H1 (cell line): ENCODE results near the gene KCTD16. TPM values are rescaled to one million over a fixed set of nuclear protein-coding genes. Genes with fewer than 3 reads are reported as not detected.

Source experiments
- CTCF ChIA-PET: fragments of 300-600 bp; sonication (Branson Sonifier 250); formaldehyde crosslinking; loops from one replicate; lab custom pipeline; 2021; ENCODE audit not compliant: partially characterized antibody; lab: Charles Lee
- POLR2A ChIA-PET: fragments of 300-600 bp; sonication (Branson Sonifier 250); formaldehyde crosslinking; loops from one replicate; lab custom pipeline; 2021; ENCODE audit warnings: inconsistent platforms; ENCODE audit not compliant: partially characterized antibody; lab: Charles Lee
- DNase-seq, 2 experiments: peaks; one replicate each; pipeline versions ENCODE4 v3.0.0 to v3.0.0-alpha.2; 2010 to 2022; ENCODE audit warnings: low spot score in 2 of 2, low read depth in 1 of 2, mixed read lengths in 1 of 2
- FAIRE-seq: peaks from 2 replicates; lab custom pipeline; 2011; peaks lifted over from hg19 to GRCh38; lab: Jason Lieb, UNC
- H2AFZ ChIP-seq: 2 replicates; pipeline ENCODE4 v1.8.1; 2012; ENCODE audit warnings: low read length, inconsistent platforms
- H2AK5ac ChIP-seq: 2 replicates; pipeline ENCODE4 v1.6.1; 2013; ENCODE audit warnings: low read depth, low read length
- H2BK120ac ChIP-seq: replicated peaks from 2 replicates; pipeline ENCODE3; 2013; ENCODE audit warnings: low read depth, low read length, inconsistent platforms
- H2BK12ac ChIP-seq: 2 replicates; pipeline ENCODE4 v1.6.1; 2013; ENCODE audit warnings: low read depth, low read length
- H2BK15ac ChIP-seq: 2 replicates; pipeline ENCODE4 v1.6.1; 2013; ENCODE audit warnings: low read length
- H2BK20ac ChIP-seq: 2 replicates; pipeline ENCODE4 v1.6.1; 2013; ENCODE audit warnings: low read length
- H2BK5ac ChIP-seq: 2 replicates; pipeline ENCODE4 v1.6.1; 2013; ENCODE audit warnings: low read depth, low read length
- H3K14ac ChIP-seq: 2 replicates; pipeline ENCODE4 v1.6.1; 2013; ENCODE audit warnings: inconsistent platforms; ENCODE audit not compliant: insufficient read length
- H3K18ac ChIP-seq: 2 replicates; pipeline ENCODE4 v1.6.1; 2013; ENCODE audit warnings: low read length; ENCODE audit errors: extremely low read depth
- H3K23ac ChIP-seq: 2 replicates; pipeline ENCODE4 v1.6.1; 2013; ENCODE audit warnings: inconsistent platforms; ENCODE audit not compliant: insufficient read length
- H3K23me2 ChIP-seq: 2 replicates; pipeline ENCODE4 v1.6.1; 2013; ENCODE audit warnings: low read depth, low read length
- H3K27ac ChIP-seq: 2 replicates; pipeline ENCODE4 v1.6.1; 2011; ENCODE audit warnings: low read depth, low read length, inconsistent platforms
- H3K27me3 ChIP-seq, 4 experiments: replicated peaks in 1 of 4; 1 replicate in 1 of 4; 2 replicates in 3 of 4; pipeline versions ENCODE4 v1.6.1 to v1.8.1; 2011 to 2013; ENCODE audit warnings: low read length in 3 of 4, mild to moderate bottlenecking in 3 of 4, inconsistent platforms in 2 of 4, mixed read lengths in 2 of 4, moderate library complexity in 1 of 4; ENCODE audit not compliant: control insufficient read depth in 3 of 4, insufficient read depth in 3 of 4; ENCODE audit errors: extremely low read depth in 1 of 4
- H3K36me3 ChIP-seq, 4 experiments: 2 replicates each; pipeline versions ENCODE4 v1.6.1 to v1.8.1; 2011 to 2013; ENCODE audit warnings: mild to moderate bottlenecking in 4 of 4, low read length in 3 of 4, moderate library complexity in 2 of 4, control low read depth in 1 of 4, inconsistent platforms in 1 of 4; ENCODE audit not compliant: insufficient read depth in 4 of 4, control insufficient read depth in 2 of 4
- H3K4ac ChIP-seq: replicated peaks from 2 replicates; pipeline ENCODE3; 2013; ENCODE audit warnings: low read length, low read depth, mixed read lengths, inconsistent platforms; ENCODE audit not compliant: insufficient read length
- H3K4me1 ChIP-seq, 4 experiments: replicated peaks in 1 of 4; 1 replicate in 1 of 4; 2 replicates in 3 of 4; pipeline versions ENCODE4 v1.6.1 to v1.8.1; 2011 to 2013; ENCODE audit warnings: low read length in 3 of 4, inconsistent platforms in 2 of 4, mixed read lengths in 1 of 4; ENCODE audit not compliant: insufficient read depth in 4 of 4, control insufficient read depth in 3 of 4
- H3K4me2 ChIP-seq, 2 experiments: 2 replicates each; pipeline versions ENCODE4 v1.6.1 to v1.8.1; 2011 to 2013; ENCODE audit warnings: low read depth in 2 of 2, low read length in 2 of 2, control low read depth in 1 of 2, inconsistent platforms in 1 of 2, mild to moderate bottlenecking in 1 of 2; ENCODE audit not compliant: insufficient read depth in 1 of 2
- H3K4me3 ChIP-seq, 4 experiments: fragments of 200-600, 300-600 bp in 1 of 4; sonication (generic), shearing (Covaris generic), sonication (Bioruptor Twin) in 1 of 4; 2 replicates each; pipeline versions ENCODE4 v1.5.1 to v1.8.1; 2011 to 2016; ENCODE audit warnings: low read length in 4 of 4, low read depth in 3 of 4, control low read depth in 2 of 4, inconsistent platforms in 2 of 4, mild to moderate bottlenecking in 2 of 4, mixed read lengths in 1 of 4, moderate library complexity in 1 of 4; ENCODE audit not compliant: insufficient read depth in 2 of 4; ENCODE audit errors: extremely low read depth in 1 of 4
- H3K56ac ChIP-seq: replicated peaks from 2 replicates; pipeline ENCODE3; 2013; ENCODE audit warnings: low read depth, mild to moderate bottlenecking, mixed read lengths, low read length, inconsistent platforms; ENCODE audit not compliant: insufficient read length
- H3K79me1 ChIP-seq: 2 replicates; pipeline ENCODE4 v1.6.1; 2013; ENCODE audit warnings: low read depth, low read length, control low read depth
- H3K79me2 ChIP-seq, 2 experiments: 2 replicates each; pipeline versions ENCODE4 v1.6.1 to v1.8.1; 2012 to 2013; ENCODE audit warnings: low read length in 2 of 2, mild to moderate bottlenecking in 2 of 2, inconsistent platforms in 1 of 2; ENCODE audit not compliant: insufficient read depth in 2 of 2, control insufficient read depth in 1 of 2
- H3K9ac ChIP-seq, 4 experiments: replicated peaks in 1 of 4; 1 replicate in 1 of 4; 2 replicates in 3 of 4; pipeline versions ENCODE4 v1.6.1 to v1.8.1; 2011 to 2013; ENCODE audit warnings: low read depth in 3 of 4, low read length in 3 of 4, control low read depth in 2 of 4, mild to moderate bottlenecking in 2 of 4, moderate library complexity in 2 of 4, inconsistent platforms in 1 of 4; ENCODE audit errors: extremely low read depth in 1 of 4
- H3K9me3 ChIP-seq, 2 experiments: 2 replicates each; pipeline versions ENCODE4 v1.6.1 to v1.8.1; 2012 to 2013; ENCODE audit warnings: mild to moderate bottlenecking in 2 of 2, moderate library complexity in 2 of 2, control low read depth in 1 of 2, inconsistent platforms in 1 of 2, low read depth in 1 of 2, low read length in 1 of 2, mixed read lengths in 1 of 2; ENCODE audit not compliant: insufficient read depth in 2 of 2
- H4K20me1 ChIP-seq, 2 experiments: replicated peaks in 1 of 2; 2 replicates each; pipeline versions ENCODE3 to v1.8.1; 2011 to 2013; ENCODE audit warnings: inconsistent platforms in 2 of 2, low read length in 2 of 2, mild to moderate bottlenecking in 1 of 2; ENCODE audit not compliant: insufficient read depth in 2 of 2, control insufficient read depth in 1 of 2
- H4K5ac ChIP-seq: 2 replicates; pipeline ENCODE4 v1.6.1; 2013; ENCODE audit warnings: low read length, low read depth, mixed read lengths, inconsistent platforms; ENCODE audit not compliant: insufficient read length
- H4K8ac ChIP-seq: 2 replicates; pipeline ENCODE4 v1.8.0; 2013; ENCODE audit warnings: mild to moderate bottlenecking, moderate library complexity, low read length, inconsistent platforms; ENCODE audit not compliant: insufficient read depth; ENCODE audit errors: extremely low read depth
- H4K91ac ChIP-seq: replicated peaks from 2 replicates; pipeline ENCODE3; 2013; ENCODE audit warnings: low read length, mixed read lengths, inconsistent platforms; ENCODE audit not compliant: insufficient read length
- BCL11A ChIP-seq, 2 experiments: IDR thresholded peaks; one replicate each; pipeline ENCODE4 v1.6.1; 2011; ENCODE audit warnings: low read depth in 2 of 2, low read length in 2 of 2, mild to moderate bottlenecking in 2 of 2
- FOSL1 ChIP-seq: IDR thresholded peaks from 2 replicates; pipeline ENCODE4 v1.6.1; 2011; ENCODE audit warnings: mild to moderate bottlenecking, low read depth, low read length, moderate library complexity; ENCODE audit not compliant: insufficient read depth
- KDM5A ChIP-seq: fragments of 200-600 bp; IDR thresholded peaks from 2 replicates; pipeline ENCODE4 v1.7.1; 2012; ENCODE audit warnings: mild to moderate bottlenecking, low read length, inconsistent platforms, mixed read lengths
- NRF1 ChIP-seq: IDR thresholded peaks from 2 replicates; pipeline ENCODE4 v1.6.1; 2011; ENCODE audit warnings: mild to moderate bottlenecking, low read depth, low read length, improper control_type of control experiment
- POU5F1 ChIP-seq: IDR thresholded peaks from 2 replicates; pipeline ENCODE4 v1.6.1; 2011; ENCODE audit warnings: low read depth, mild to moderate bottlenecking, low read length, moderate library complexity
- RAD21 ChIP-seq, 2 experiments: IDR thresholded peaks in 1 of 2; conservative IDR thresholded peaks in 1 of 2; 2 replicates each; pipeline ENCODE4 v1.6.1; 2011; ENCODE audit warnings: low read depth in 2 of 2, low read length in 2 of 2, improper control_type of control experiment in 1 of 2, inconsistent platforms in 1 of 2, mild to moderate bottlenecking in 1 of 2, moderate library complexity in 1 of 2
- RBBP5 ChIP-seq: IDR thresholded peaks from 2 replicates; pipeline ENCODE4 v1.7.1; 2012; ENCODE audit warnings: low read depth, mild to moderate bottlenecking, inconsistent platforms, low read length, moderate library complexity, borderline replicate concordance
- SIX5 ChIP-seq: IDR thresholded peaks from 2 replicates; pipeline ENCODE4 v1.6.1; 2011; ENCODE audit warnings: mild to moderate bottlenecking, low read depth, low read length
- SP1 ChIP-seq: IDR thresholded peaks from 2 replicates; pipeline ENCODE4 v1.6.1; 2011; ENCODE audit warnings: low read depth, low read length
- SP4 ChIP-seq: IDR thresholded peaks from 2 replicates; pipeline ENCODE4 v1.6.1; 2012; ENCODE audit warnings: low read length, inconsistent platforms
- SRF ChIP-seq: IDR thresholded peaks from 2 replicates; pipeline ENCODE4 v1.6.1; 2011; ENCODE audit warnings: mild to moderate bottlenecking, low read depth, low read length, moderate library complexity
- WGBS, 2 experiments: shearing (Covaris generic) in 1 of 2; methylation state at CpG; one replicate each; pipeline versions ENCODE4 v1.1.6 to v1.1.7; 2013 to 2015; ENCODE audit warnings: low lambda C conversion rate in 2 of 2, mixed read lengths in 2 of 2, inconsistent platforms in 1 of 2, low coverage in 1 of 2, missing lambda C conversion rate in 1 of 2; ENCODE audit not compliant: insufficient replicate concordance in 2 of 2, insufficient coverage in 1 of 2, insufficient read length in 1 of 2; ENCODE audit errors: extremely low coverage in 1 of 2, missing lambda C conversion rate in 1 of 2; 5-methylcytosine and 5-hydroxymethylcytosine counted together
- polyA plus RNA-seq, 7 experiments: library from polyadenylated mRNA; depleted of rRNA in 3 of 7; stranded (reverse) in 5 of 7; unstranded in 2 of 7; fragments of >200 nt in 5 of 7; fragments of 200-250 nt in 2 of 7; gene quantifications; 1 replicate in 5 of 7; 2 replicates in 1 of 7; 4 replicates in 1 of 7; pipeline versions ENCODE4 v1.2.1 to v1.2.3, GENCODE V29; 2011 to 2013; ENCODE audit warnings: missing spikeins in 2 of 7, mixed read lengths in 2 of 7
- total RNA-seq: library from RNA; stranded (reverse); fragmentation: NEBNext Ultra II Directional; extraction: Animal tissue kit (Norgen Biotek cat#: 25700); gene quantifications from 2 replicates; pipeline ENCODE4 v1.2.1, GENCODE V29; 2021
- TF ChIP-seq, protein P1 (sequence below), 3 experiments: IDR thresholded peaks; 1 replicate in 2 of 3; 2 replicates in 1 of 3; pipeline versions ENCODE4 v1.5.1 to v1.6.1; 2011; ENCODE audit warnings: low read length in 3 of 3, mild to moderate bottlenecking in 3 of 3, inconsistent platforms in 2 of 3, low read depth in 1 of 3, moderate library complexity in 1 of 3; ENCODE audit not compliant: insufficient read depth in 1 of 3; ENCODE audit errors: control extremely low read depth in 1 of 3

Gene KCTD16
- total and polyA plus RNA-seq, 2 of the 8 experiments (the other 6 are each of a cell fraction or from before 2014, with no cell fraction given), result 0.03 to 0.24 TPM

GRCh38 chr5:144352330-144352729, 181.7 kb downstream of the KCTD16 start:
- 88% methylated on average over 4 of the region's 4 CpGs; no CpG with 5 or more reads in 1 of the 2 experiments for WGBS, 2 experiments
- no peak overlapping the region for H3K4me3 ChIP-seq
- no peak overlapping the region for H3K9ac ChIP-seq
- no peak overlapping the region for H3K14ac ChIP-seq
- 0 out of 4 replicates have a peak, but pooled peaks cover 0 to 3% of the 10 kb centered on the region in 2 experiments for H3K9me3 ChIP-seq
- H2BK120ac ChIP-seq, result no peak overlapping the region
- no peak for FAIRE-seq
- no peaks in the 10 kb centered on the region for H3K79me1 ChIP-seq
- H2BK20ac ChIP-seq, result no peak overlapping the region
- no peak overlapping the region for H3K23ac ChIP-seq
- ChIA-PET POLR2A (interaction anchor here (0.9 kb wide), 1 partner anchor 56 kb away, joined by 3 read pairs; no protein-coding TSS in a partner anchor), CTCF (no interaction called here)
- H3K79me2 ChIP-seq, result no peaks in the 10 kb centered on the region
- H3K23me2 ChIP-seq, result no peaks in the 10 kb centered on the region; the same call in 1 of the 2 replicates
- no peak overlapping the region for H2AFZ ChIP-seq
- no peak overlapping the region for H2BK15ac ChIP-seq
- peaks cover 19 to 31% (median 24%) of the 10 kb centered on the region in 4 experiments for H3K27me3 ChIP-seq
- no peak overlapping the region for H4K8ac ChIP-seq
- H3K4ac ChIP-seq, result no peak overlapping the region
- no peak overlapping the region for H2BK5ac ChIP-seq
- H2BK12ac ChIP-seq, result no peak overlapping the region
- no peak overlapping the region for H3K56ac ChIP-seq
- no peak overlapping the region for H4K91ac ChIP-seq
- H3K27ac ChIP-seq, result no peak overlapping the region
- no peak overlapping the region for H2AK5ac ChIP-seq
- H4K5ac ChIP-seq, result no peak overlapping the region
- no peak overlapping the region for H3K18ac ChIP-seq
- H3K36me3 ChIP-seq, result no peaks in the 10 kb centered on the region
- no peak for DNase-seq
- peaks cover 3 to 7% (median 5%) of the 10 kb centered on the region in 4 experiments; a peak in 6 of 7 replicates for H3K4me1 ChIP-seq
- no peak overlapping the region for H3K4me2 ChIP-seq
- H4K20me1 ChIP-seq, result peaks cover 0 to 3% of the 10 kb centered on the region in 2 experiments
- TF ChIP-seq SP1, result no peak
- no peak for TF ChIP-seq POU5F1
- no peak for TF ChIP-seq RAD21 (IDR thresholded peaks at IDR 0.05 in 1 of 2, conservative IDR thresholded peaks at IDR 0.05 in 1 of 2; ENCODE audit: low read depth in 2 of 2, low read length in 2 of 2)
- TF ChIP-seq SP4, result no peak
- TF ChIP-seq SRF, result no peak
- TF ChIP-seq RBBP5, result no peak
- no peak for TF ChIP-seq SIX5
- no peak for TF ChIP-seq KDM5A
- TF ChIP-seq BCL11A (IDR thresholded peaks at IDR 0.05; ENCODE audit: low read depth in 2 of 2, low read length in 2 of 2), result no peak
- TF ChIP-seq, protein P1, sequence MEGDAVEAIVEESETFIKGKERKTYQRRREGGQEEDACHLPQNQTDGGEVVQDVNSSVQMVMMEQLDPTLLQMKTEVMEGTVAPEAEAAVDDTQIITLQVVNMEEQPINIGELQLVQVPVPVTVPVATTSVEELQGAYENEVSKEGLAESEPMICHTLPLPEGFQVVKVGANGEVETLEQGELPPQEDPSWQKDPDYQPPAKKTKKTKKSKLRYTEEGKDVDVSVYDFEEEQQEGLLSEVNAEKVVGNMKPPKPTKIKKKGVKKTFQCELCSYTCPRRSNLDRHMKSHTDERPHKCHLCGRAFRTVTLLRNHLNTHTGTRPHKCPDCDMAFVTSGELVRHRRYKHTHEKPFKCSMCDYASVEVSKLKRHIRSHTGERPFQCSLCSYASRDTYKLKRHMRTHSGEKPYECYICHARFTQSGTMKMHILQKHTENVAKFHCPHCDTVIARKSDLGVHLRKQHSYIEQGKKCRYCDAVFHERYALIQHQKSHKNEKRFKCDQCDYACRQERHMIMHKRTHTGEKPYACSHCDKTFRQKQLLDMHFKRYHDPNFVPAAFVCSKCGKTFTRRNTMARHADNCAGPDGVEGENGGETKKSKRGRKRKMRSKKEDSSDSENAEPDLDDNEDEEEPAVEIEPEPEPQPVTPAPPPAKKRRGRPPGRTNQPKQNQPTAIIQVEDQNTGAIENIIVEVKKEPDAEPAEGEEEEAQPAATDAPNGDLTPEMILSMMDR (IDR thresholded peaks at IDR 0.05; ENCODE audit: control extremely low read depth in 1 of 3, insufficient read depth in 1 of 3, low read depth in 1 of 3, low read length in 3 of 3), result no peak
- no peak for TF ChIP-seq NRF1
- no peak for TF ChIP-seq FOSL1
